Fibroblast of skin of left quadriceps (primary cell): Measurements from ENCODE around the gene SPEN.
"Not testable (repeated sequence)": the region's sequence is repeated elsewhere in the genome, so short reads cannot be mapped to it uniquely, and the experiment has no call there.

Experiments used
- DNase-seq, 2 experiments: peaks; one replicate each; pipeline ENCODE4 v3.0.0-alpha.2; 2013; ENCODE audit warnings: low read depth in 2 of 2

The SPEN gene

DNA sequence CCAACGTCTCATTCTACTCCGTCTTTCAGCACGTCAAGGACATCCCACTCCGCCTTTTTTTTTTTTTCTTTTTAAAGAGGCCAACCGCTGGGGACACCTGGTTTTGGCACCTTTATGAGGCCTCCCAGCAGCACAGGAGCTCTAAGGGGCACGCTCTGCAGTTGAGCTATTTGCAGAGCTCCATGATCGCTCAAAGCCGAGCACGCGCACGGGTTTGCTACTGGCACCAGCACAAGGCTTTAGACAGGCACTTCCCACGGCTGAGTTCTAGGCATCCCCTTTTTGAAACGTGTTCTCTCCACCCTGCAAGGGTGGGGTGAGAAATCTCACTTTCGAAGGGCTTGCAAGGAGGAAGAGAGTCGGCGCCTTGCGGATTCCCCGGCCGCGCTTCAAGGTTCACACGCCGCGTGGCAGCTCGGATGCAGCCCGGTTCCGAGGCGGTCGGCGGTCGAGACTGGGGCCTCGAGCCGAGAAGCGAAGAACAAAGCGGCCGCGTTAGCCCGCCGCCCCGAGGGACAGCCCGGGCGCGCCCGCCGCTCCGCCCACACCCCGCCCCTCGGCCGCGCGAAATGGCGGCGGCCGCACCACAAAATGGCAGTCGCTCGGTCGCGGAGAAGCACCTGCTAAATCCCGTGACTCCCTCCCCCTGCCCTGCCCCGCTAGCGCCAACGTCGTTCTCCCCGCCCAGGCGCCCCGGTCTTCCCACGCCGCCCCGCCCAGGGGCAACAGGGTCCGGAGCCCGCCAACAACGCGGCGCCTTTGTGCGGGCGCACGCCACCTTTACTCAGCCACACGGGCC lies 12.9 kb upstream of the SPEN start:
- DNase-seq = peak; percentile 80

DNA sequence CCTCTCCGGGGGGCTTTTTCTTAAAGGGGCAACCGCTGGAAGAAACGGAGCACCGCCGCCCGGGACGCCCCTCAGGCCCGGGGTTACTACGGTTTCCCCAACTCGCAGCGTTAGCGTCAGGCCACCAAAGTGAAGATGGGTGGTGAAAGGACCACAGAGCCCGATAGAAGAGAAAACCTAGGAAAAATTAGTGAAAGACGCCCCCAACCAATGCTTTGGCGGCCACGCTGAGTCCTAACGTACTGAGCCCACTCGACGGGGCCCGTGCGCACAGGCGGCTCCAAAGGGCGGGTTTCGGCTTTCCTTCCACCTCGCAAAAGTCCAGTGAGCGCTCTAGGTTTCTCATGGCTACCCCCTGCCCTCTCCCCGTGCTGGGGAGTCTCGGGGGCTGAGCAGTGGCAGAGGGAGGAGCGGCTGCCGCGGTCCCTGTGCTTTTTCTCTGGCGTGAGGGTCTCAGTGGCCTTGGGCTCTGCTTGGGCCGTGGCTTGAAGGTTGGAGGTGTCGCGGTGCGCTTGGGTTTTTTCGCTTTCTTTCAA lies 12.2 kb upstream of the SPEN start:
- no peak for DNase-seq

DNA sequence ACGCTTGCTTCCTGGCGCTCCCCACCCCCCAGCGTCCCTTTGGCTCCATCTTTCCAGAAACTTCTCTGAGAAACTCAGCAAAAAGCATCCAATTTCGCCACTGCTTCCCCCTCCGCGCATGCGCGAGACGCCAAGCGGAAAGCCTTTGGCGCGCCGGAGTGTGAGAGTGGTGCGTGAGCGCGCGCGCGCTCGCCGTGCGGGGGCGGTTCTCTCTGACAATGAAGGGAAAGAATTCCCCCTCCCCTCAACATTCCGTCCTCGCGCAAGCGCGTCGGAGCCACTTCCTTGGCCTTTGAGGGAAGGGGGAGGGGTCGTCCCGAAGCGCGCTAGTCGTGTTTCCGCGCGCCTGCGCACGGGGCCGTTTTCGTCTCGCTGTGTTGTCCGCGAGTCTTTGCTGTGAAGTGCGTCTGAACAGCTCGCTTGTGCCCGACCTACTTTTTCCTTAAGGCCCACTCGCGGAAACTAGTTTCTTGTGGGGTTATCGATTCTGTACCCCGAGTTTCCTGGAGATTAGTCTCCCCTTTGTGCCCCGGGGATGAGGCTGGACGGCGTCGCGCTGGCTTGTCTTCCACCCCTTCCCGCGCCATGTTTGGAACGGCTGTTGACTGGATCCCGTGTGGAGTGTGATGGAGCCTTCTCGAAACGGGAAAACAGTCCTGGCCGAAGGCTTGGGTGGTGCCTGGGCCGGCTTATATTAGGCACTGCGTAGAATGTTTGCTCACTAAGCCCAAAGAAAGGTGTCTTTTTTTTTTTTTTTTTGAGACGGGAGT lies 11.6 kb upstream of the SPEN start:
- peak; percentile 99 for DNase-seq

DNA sequence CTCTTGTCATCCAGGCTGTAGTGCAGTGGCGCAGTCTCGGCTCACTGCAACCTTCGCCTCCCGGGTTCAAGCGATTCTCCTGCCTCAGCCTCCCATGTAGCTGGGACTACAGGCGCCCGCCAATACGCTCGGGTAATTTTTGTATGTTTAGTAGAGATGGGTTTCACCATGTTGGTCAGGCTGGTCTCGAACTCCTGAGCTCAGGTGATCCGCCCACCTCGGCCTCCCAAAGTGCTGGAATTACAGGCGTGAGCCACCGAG lies 11.1 kb upstream of the SPEN start:
- DNase-seq = not testable (repeated sequence)

DNA sequence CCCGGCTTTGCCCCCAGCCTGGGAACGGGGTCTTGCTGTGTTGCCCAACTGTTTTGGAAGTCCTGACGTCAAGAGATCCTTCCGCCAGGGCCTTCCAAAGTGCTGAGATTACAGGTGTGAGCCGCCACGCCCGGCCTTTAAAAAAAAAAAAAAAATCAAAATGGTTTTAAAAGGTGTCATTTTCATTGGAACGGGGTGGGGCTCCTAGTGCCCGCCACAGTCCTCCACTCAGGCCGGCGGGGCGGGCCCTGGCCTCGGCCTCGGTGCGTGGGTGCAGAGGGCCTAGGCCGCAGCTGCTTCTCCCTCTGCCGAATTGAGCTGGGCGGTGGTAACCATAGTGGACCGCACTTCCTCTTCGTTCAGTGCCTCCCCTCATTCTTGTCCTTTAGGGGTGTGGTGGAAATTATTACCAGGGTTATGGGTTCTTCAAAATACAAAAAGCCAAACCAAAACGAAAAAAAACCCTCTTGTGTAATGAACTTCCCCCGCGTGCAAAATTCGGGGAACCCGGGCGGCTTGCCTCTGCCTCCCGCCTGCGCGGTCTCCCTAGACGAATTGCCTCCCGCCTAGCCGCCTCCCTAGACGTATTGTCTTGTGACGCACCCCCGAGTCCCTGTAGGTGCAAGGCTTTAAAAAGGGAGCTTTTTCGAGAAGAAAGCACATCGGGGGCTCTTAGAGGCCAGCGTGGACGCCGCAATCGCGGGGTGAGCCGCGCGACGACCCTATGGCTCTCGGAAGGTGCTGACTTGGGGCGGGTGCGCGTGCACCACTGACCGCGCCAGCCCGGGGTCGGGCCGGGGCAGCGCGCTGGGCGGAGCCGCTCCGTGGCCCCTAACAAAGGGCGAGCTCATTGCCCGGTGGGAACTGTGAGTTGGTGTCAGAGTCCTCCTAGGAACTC lies 10.5 kb upstream of the SPEN start:
- no peak for DNase-seq

DNA sequence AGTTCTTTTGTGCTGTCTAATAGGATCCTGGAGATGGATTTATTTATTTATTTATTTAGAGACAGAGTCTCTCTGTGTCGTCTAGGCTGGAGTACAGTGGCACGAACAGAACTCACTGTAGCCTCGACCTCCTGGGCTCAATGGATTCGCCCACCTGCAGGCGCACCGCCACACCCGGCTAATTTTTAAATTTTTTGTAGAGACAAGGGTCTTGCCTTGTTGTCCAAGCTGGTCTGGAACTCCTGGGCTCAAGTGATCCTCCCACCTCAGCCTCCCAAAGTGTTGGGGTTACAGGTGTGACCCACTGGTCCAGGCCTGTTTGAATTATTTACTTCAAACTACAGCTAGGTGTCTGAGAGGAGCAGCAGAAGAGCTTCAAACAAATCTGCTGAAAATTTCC lies 9.6 kb upstream of the SPEN start:
- DNase-seq = no peak

DNA sequence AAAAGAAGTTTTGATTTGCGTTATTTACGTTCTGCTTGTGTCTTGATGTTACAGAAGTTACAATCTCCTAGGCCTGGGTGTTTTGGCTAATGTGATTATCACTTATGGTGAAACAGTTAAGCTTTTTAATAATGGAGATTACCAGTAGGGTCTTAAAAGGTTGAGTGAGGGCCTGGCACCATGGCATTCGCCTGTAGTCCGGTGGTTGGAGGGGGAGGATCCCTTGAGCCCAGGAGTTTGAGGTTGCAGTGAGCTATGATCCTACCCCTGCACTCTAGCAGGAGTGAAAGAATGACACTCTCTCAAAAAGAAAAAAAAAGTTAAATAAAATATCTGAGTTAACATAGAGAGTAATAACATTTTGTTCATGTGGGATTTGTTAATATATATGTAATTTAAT lies 8.8 kb upstream of the SPEN start:
- DNase-seq = no peak

DNA sequence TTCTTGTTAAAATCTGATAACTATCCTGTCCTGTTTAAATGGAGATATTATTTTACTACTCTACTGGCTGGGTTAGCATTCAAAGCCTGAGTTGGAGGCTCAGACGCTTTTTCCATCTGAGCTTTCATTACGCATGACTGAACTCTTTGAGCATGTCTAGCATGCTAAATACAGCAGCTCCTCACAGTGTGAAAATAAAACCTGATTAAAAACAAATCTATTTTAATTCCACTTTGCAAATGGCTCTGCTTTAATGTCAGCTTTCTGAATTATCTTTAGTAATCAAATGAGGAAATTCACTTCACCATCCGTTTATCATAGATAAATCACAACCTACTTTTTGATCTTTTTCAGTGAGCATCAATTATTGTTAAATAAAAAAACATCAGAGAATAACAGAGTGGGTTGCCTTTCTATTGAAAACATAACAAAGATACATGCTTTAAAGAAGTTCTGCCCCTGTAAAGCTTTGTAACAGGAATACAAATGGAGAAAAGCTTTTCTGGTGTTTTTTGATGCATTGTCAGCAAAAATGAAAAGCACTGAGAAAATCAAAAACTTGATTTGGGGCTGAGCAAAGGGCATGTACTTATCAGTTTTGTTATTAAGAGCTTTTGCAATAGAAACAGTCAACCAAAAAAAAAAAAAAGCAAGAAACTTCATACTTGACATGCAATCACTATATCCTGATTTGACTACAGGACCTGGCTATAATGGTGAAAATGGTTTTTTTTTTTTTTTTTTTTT lies 3.5 kb upstream of the SPEN start:
- DNase-seq = no peak

DNA sequence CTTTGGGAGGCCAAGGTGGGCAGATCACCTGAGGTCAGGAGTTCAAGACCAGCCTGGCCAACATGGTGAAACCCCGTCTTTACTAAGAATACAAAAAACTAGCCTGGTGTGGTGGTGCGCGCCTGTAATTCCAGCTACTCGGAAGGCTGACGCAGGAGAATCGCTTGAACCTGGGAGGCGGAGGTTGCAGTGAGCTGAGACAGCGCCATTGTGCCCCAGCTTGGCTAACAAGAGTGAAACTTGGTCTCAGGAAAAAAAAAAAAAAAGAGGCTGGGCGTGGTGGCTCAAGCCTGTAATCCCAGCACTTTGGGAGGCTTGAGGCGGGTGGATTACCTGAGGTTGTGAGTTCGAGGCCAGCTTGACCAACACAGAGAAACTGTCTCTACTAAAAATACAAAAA lies 1.5 kb upstream of the SPEN start:
- DNase-seq = not testable (repeated sequence)

DNA sequence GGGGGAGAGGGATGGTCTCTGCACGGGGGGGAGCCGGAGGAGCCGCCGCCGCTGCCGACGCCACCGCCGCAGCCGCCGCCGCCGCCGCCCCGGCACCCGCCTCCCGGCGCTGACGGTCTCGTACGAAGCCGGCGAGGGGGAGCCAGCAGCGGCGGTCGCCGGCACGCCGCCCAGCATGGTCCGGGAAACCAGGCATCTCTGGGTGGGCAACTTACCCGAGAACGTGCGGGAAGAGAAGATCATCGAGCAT lies 311 bp downstream of the SPEN start:
- no peak for DNase-seq

DNA sequence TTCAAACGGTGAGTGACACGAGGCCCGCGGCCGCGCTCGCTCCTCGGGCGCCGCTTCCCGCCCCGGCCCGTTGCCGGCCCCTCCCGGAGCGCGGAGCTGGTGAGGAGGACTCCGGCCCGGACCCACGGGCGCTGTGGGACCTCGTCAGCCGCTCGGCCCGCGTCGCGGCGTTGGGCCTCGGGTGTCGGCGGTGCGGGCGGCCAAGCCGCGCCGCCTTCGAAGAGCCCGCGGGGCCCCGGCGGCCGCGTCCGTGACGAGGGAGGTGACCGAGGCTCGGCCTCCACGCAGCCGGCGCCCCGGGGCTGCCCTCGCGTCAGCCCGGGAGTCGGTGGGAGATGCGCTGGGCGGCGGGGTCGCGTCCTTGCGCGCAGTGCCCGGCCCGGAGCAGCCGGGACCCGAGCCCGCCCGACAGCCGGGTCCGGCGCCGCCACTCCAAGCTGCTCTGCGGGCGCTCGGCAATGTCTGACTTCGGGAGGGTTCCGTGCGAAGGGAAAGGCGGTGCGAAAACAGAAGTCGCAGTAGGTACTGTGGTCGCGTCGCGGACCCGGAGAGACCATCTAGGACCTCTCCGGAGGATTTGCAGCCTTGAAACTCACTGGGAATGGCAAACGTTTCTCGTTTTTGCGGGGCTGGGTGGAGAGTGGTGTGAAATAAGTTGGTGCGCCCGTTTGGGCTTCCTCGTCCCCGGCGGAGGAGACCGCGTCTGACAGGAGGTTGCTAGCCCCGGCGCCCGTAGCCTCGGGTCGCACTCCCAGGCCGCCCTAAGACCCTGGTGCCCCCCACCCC lies 829 bp downstream of the SPEN start:
- DNase-seq = no peak

DNA sequence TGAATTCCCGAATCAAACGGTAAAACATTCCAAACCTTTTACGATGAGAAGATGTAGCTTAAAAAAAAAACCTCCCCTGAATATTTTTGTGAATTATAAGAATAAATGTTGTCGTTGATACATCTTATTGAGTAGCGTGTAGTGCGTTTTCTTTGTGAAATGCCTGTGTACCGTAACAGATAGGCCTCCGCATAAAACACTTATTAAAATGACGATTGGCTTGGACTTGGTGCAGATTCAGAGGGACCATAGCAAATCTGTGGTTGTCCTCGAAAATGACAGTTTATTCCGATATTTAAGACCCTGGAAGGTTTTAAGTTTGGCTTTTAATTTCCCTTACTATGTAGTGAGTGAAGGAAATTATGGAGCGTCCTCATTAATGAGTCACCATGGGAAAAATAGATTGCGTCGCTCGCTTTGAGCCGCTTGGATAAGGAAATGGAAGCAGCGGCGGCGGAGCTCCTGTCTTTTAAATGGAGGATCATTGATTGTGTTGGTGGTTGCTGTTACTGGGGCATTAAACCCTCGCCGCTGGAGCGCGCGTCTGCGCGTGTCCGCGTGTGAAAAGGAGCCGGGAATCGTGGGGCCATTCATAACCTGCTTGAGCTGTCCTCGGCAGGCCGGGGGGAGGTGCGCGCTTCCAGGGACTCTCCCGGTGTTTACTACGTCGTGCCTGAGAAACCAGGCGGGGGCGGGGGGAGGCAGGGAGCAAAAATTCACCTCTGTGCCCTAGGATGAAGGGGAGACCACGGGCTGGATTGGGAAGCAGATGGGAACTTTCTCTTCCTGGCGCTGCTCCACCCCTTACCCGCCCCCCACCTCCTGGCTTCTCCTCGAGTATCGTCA lies 1.6 kb downstream of the SPEN start:
- peak; percentile 67 to 70 for DNase-seq

DNA sequence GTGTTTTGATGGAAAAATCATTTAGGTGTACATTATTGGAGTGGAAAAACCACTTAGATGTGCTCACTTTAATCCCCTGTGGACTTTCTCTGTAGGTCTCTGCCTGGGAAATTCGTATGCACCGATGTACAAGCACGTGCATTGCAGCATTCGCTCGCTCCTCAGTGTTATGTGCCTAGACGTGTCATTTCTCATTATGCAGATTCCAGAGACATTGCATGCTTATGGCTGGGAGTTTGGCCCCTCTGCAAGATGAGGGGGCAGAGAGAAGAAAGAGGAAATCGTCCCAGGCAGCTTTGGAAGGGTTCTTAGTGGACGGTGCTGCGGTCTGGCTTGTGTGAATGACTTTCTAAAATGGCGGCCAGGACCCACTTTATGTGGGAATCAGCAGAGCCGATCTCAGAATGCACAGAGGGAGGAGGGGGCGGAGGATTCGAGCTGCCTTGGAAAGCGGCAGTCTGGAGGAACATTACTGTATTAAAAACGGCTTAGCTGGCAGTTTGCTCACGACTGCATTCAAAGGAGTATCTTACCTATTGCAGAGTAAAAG lies 2.3 kb downstream of the SPEN start:
- no peak for DNase-seq

DNA sequence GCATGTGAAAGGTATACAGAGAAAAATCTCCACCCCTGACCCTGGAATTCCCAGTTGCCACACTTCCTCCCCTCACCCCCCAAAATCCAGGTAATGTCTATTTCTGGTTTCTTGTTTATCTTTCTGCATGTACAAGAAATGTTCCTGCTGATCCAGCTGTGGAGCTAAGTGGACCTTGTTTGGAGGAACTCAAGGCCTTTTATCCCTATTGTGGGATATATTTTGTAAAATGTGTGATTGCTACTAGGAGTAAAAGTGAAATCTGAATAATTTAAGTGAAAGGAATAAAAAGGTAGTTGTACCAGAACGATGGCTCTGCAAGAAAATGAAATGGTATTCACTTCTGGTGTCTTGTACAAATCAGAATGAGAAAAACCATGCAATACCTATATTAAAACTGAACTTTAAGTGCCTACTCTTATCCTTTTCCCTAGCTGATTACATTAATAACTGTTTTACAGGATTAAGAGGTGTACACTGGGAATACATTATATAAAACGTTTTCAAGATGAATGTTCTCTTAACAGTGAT lies 3.0 kb downstream of the SPEN start:
- no peak for DNase-seq

DNA sequence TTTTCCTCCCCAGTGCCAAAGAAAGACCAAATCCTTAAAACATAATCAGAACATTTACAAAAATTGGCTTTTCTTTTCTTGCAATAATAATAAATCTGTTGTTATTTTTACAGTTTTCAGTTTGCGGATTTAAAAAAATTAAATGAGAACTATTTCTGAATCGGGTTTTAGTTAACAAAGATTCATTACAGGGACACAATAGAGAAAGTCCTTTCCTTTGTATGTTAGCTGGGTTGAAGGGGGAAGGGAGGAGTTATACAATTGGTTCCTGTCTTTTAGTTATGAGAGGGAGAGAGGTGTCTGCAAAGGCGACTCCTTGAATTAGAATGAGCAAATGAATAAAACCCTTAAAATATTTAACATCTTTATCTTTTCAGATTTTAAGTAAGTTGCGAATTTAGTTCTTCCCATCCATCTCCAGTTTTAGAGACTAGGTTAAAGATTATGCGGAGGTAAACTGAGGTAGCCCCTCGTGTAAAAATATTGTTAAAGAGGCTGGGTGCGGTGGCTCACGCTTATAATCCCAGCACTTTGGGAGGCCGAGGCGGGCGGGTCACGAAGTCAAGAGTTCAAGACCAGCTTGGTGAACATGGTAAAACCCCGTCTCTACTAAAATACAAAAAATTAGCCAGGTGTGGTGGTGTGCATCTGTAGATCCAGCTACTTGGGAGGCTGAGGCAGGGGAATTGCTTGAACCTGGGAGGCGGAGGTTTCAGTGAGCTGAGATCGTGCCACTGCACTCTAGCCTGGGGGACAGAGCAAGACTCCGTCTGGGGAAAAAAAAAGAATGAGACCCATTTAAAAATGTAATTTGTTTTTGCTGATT lies 3.9 kb downstream of the SPEN start:
- DNase-seq = no peak

DNA sequence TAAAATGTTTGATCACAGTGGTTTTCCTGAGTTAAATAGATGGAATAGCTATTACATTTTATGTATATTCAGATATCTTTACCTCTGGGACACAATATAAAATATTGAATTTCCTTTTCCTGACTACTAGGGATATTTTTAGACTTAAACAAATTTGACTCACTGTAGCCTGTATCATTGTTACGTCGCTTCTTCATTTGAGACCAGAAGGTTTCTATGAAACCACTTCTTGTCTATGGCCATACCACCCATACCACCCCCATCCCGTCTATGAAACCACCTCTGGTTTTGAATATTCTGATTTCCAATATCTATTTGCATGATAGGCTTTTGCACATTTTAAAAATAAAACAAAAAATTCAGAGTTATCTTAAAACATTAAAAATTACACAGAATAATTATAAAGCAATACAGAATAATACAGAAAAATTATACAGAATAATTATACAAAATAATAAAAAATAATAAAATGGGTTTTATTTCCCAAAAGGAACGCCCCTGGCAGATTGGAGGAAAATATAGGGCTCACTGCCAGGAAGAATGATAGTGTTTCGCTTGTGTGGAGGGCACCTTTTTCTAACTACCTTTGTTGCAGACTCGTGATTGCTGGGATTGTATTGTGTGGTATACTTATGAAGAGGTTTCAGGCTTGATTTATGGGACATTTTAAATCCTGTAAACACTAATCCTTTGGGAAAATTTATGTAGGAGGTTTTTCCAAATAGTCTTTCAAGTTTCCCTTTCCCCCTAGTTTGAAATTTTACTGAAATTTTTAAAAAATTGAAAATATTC lies 4.7 kb downstream of the SPEN start:
- no peak for DNase-seq

DNA sequence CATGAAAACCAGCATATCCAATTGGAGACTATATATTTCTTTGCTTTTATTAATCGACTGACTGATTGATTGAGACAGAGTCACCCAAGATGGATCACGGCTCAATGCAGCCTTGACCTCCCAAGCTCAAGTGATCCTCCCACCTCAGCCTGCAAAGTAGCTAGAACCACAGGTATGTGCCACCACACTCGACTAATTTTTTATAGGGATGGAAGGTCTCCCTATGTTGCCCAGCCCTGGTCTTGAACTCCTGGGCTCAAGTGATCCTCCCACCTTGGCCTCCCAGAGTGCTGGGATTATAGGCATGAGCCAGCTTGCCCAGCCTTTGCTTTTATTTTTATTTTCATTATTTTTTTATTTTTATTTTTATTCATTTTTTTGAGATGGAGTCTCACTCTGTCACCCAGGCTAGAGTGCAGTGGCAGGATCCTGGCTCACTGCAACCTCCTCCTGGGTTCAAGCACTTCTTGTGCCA lies 5.4 kb downstream of the SPEN start:
- DNase-seq = no peak

DNA sequence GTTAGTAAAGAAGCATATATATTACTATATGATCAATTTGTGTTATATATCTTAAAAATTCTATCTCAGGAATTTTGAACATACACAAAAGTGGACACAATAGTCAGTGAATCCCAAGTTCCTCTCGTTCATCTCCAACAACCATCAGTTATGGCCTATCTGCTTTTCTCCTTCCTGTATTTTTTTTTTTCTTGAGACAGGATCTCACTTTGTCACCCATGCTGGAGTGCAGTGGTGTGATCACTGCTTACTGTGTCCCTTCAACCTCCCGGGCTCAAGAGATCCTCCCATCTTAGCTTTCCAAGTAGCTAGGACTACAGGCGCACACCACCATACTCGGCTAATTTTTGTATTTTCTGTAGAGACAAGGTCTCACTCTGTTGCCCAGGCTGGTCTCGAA lies 9.4 kb downstream of the SPEN start:
- DNase-seq = no peak
